ENCODE data around the gene RND3. TPM values are rescaled to one million over a fixed set of nuclear protein-coding genes. Genes with fewer than 3 reads are reported as not detected.

The RND3 gene
- polyA plus RNA-seq, 3 donors, result not detected

DNA sequence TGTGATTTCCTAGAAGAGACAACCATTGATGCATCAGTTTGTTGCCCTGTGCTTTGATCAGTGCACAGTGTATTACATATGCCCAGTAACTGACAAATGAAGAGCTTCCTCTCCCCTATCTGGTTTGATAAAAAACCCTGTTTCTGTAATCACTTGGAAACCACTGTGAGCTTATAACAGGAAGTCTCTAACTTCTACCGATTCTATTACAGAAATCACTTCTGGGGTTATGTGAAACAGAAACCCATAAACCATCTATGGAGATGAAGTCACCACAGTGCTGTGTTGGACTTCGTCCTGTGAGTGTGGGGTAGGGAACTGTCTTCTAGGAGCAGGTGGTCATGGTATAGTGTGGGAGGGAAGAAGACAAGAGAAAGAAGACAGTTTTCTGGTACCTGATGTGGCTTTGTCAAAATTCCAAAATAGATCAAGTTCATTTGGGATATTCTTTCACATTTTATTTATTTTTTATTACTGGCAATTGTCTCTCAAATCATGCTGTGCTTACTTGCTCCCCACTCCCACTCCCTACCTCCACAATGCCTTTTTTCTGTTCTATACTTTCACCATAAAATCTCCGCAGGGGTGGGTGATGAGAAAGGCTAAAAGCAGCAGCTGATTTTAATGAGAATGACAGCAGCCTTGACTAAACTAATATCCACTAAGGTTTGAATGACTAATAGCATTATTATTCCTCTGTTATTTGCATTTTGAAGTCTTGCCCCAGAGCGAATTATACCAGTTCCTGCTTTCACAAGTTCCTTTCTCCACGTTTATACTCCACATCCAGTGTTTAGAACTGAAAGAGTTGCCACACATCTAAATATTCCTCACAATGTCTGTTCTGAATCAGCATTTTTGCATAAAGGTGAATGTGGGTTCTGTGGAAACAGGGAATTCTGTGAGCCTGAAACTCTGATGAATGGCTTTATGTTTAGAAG lies 41.7 kb upstream of the RND3 start:
- Histone ChIP-seq H4K20me1 (ENCODE audit: insufficient read depth, low read length) (no peaks in the 10 kb centered on the region), H2AFZ (ENCODE audit: insufficient read depth, low read depth, low read length, poor library complexity, severe bottlenecking) (no peak overlapping the region), H3K4me1 (ENCODE audit: control insufficient read depth in 1 of 2, insufficient read depth in 2 of 2, low read length in 2 of 2) (no peaks in the 10 kb centered on the region), H3K79me2 (ENCODE audit: insufficient read depth, low read length) (no peaks in the 10 kb centered on the region), H3K27ac (ENCODE audit: low read depth in 1 of 2, low read length in 2 of 2) (no peak overlapping the region), H3K9ac (ENCODE audit: insufficient read depth, low read length, poor library complexity, severe bottlenecking) (no peak overlapping the region), H3K4me2 (replicated peaks; ENCODE audit: extremely low read depth, low read length, poor library complexity, severe bottlenecking) (no peak overlapping the region), H3K27me3 (ENCODE audit: control insufficient read depth in 2 of 2, insufficient read depth in 2 of 2, low read length in 2 of 2) (no peaks in the 10 kb centered on the region), H3K4me3 (replicated peaks in 1 of 3; ENCODE audit: low read depth in 2 of 3, low read length in 3 of 3) (no peak overlapping the region), H3K36me3 (replicated peaks in 1 of 2; ENCODE audit: control insufficient read depth in 1 of 2, insufficient read depth in 2 of 2, low read length in 2 of 2) (no peaks in the 10 kb centered on the region), H3K9me3 (replicated peaks in 1 of 2; ENCODE audit: control insufficient read depth in 1 of 2, insufficient read depth in 1 of 2, low read length in 2 of 2) (peaks cover 0 to 3% of the 10 kb centered on the region in 2 donors)
- DNase-seq, result no peak
- TF ChIP-seq CTCF (IDR thresholded peaks at IDR 0.05), result no peak
- Mint-ChIP-seq H3K4me3 (no peak overlapping the region), H3K4me1 (no peaks in the 10 kb centered on the region), H3K27ac (no peak overlapping the region), H3K9me3 (peaks cover 0 to 13% (median 2%) of the 10 kb centered on the region in 7 donors), H3K27me3 (ENCODE audit: low read depth in 3 of 3) (no peaks in the 10 kb centered on the region), H3K36me3 (no peaks in the 10 kb centered on the region)
- intact Hi-C loops (cut with micrococcal nuclease), result no loop called here
- WGBS (ENCODE audit: insufficient coverage), result 57% methylated on average over 1 of the region's 5 CpGs

GRCh38 chr2:150526827-150527226 lies 39.4 kb upstream of the RND3 start:
- Histone ChIP-seq H3K4me3 (replicated peaks in 1 of 3; ENCODE audit: low read depth in 2 of 3, low read length in 3 of 3) (no peak overlapping the region), H3K4me1 (ENCODE audit: control insufficient read depth in 1 of 2, insufficient read depth in 2 of 2, low read length in 2 of 2) (no peaks in the 10 kb centered on the region), H2AFZ (ENCODE audit: insufficient read depth, low read depth, low read length, poor library complexity, severe bottlenecking) (no peak overlapping the region), H3K27ac (ENCODE audit: low read depth in 1 of 2, low read length in 2 of 2) (no peak overlapping the region), H3K9me3 (replicated peaks in 1 of 2; ENCODE audit: control insufficient read depth in 1 of 2, insufficient read depth in 1 of 2, low read length in 2 of 2) (peaks cover 0 to 3% of the 10 kb centered on the region in 2 donors), H4K20me1 (ENCODE audit: insufficient read depth, low read length) (no peaks in the 10 kb centered on the region), H3K36me3 (replicated peaks in 1 of 2; ENCODE audit: control insufficient read depth in 1 of 2, insufficient read depth in 2 of 2, low read length in 2 of 2) (no peaks in the 10 kb centered on the region), H3K27me3 (ENCODE audit: control insufficient read depth in 2 of 2, insufficient read depth in 2 of 2, low read length in 2 of 2) (no peaks in the 10 kb centered on the region), H3K79me2 (ENCODE audit: insufficient read depth, low read length) (no peaks in the 10 kb centered on the region), H3K4me2 (replicated peaks; ENCODE audit: extremely low read depth, low read length, poor library complexity, severe bottlenecking) (no peak overlapping the region), H3K9ac (ENCODE audit: insufficient read depth, low read length, poor library complexity, severe bottlenecking) (no peak overlapping the region)
- Mint-ChIP-seq H3K4me1 (no peaks in the 10 kb centered on the region), H3K27me3 (ENCODE audit: low read depth in 3 of 3) (no peaks in the 10 kb centered on the region), H3K27ac (no peak overlapping the region), H3K4me3 (no peak overlapping the region), H3K36me3 (no peaks in the 10 kb centered on the region), H3K9me3 (peaks cover 0 to 10% (median 4%) of the 10 kb centered on the region in 7 donors)
- no peak for DNase-seq
- intact Hi-C loops (cut with micrococcal nuclease), result no loop called here
- no peak for TF ChIP-seq CTCF (IDR thresholded peaks at IDR 0.05)
